B cell (primary cell): ENCODE measurements around the gene TPSB2. TPM values are rescaled to one million over a fixed set of nuclear protein-coding genes. Genes with fewer than 3 reads are reported as not detected.
"Not testable (repeated sequence)": the region's sequence is repeated elsewhere in the genome, so short reads cannot be mapped to it uniquely, and the experiment has no call there.

Source experiments
- ATAC-seq: fragments of 200-7000 bp; cut with Tn5 transposase; one replicate; pipeline ENCODE4 v1.10.0; 2021; ENCODE audit warnings: low read depth, mild to moderate bottlenecking, moderate number of reproducible peaks, moderate library complexity
- CTCF ChIA-PET: fragments of 350-600 bp; sonication (Branson Sonifier 250); formaldehyde crosslinking; loops from one replicate; lab custom pipeline; 2021; ENCODE audit warnings: antibody characterized with exemption, inconsistent platforms; lab: Charles Lee
- POLR2A ChIA-PET: fragments of 350-600 bp; sonication (Branson Sonifier 250); formaldehyde crosslinking; loops from one replicate; lab custom pipeline; 2021; ENCODE audit warnings: antibody characterized with exemption; lab: Charles Lee
- DNase-seq: peaks from one replicate; pipeline ENCODE4 v3.0.0; 2013
- H2AFZ ChIP-seq: 2 replicates; pipeline ENCODE4 v1.6.1; 2012; ENCODE audit warnings: mild to moderate bottlenecking, low read depth, low read length; ENCODE audit not compliant: insufficient read depth, poor library complexity, severe bottlenecking
- H3K27ac ChIP-seq, 2 donors: 1 replicate in 1 of 2; 2 replicates in 1 of 2; pipeline ENCODE4 v1.5.1; 2012 to 2013; ENCODE audit warnings: low read length in 2 of 2, mild to moderate bottlenecking in 2 of 2, moderate library complexity in 1 of 2
- H3K27me3 ChIP-seq, 4 experiments: fragments of 200-600 bp in 1 of 4; sonication (generic) in 1 of 4; replicated peaks in 1 of 4; 1 replicate in 2 of 4; 2 replicates in 2 of 4; pipeline versions ENCODE4 v1.6.1 to v1.7.0; 2013 to 2016; ENCODE audit warnings: low read length in 3 of 4, mild to moderate bottlenecking in 2 of 4, mixed read lengths in 1 of 4, moderate library complexity in 1 of 4; ENCODE audit not compliant: insufficient read depth in 4 of 4, control insufficient read depth in 3 of 4; ENCODE audit errors: control extremely low read depth in 1 of 4
- H3K36me3 ChIP-seq, 2 experiments: replicated peaks in 1 of 2; 1 replicate in 1 of 2; 2 replicates in 1 of 2; pipeline versions ENCODE4 v1.6.1 to v1.7.1; 2013; ENCODE audit warnings: low read length in 1 of 2; ENCODE audit not compliant: insufficient read depth in 2 of 2, control insufficient read depth in 1 of 2; ENCODE audit errors: control extremely low read depth in 1 of 2, extremely low read depth in 1 of 2
- H3K4me1 ChIP-seq, 2 donors: fragments of 200-600 bp in 1 of 2; sonication (generic) in 1 of 2; 1 replicate in 1 of 2; 2 replicates in 1 of 2; pipeline versions ENCODE4 v1.5.1 to v1.6.1; 2013 to 2017; ENCODE audit warnings: low read length in 2 of 2; ENCODE audit not compliant: control insufficient read depth in 2 of 2, insufficient read depth in 2 of 2
- H3K4me2 ChIP-seq: replicated peaks from 2 replicates; pipeline ENCODE3; 2012; ENCODE audit warnings: mild to moderate bottlenecking, low read depth, low read length; ENCODE audit not compliant: poor library complexity, severe bottlenecking
- H3K4me3 ChIP-seq, 5 experiments: fragments of 200-600 bp in 1 of 5; sonication (generic) in 1 of 5; 1 replicate in 3 of 5; 2 replicates in 2 of 5; pipeline versions ENCODE4 v1.5.1 to v1.7.0; 2011 to 2016; ENCODE audit warnings: low read length in 4 of 5, mild to moderate bottlenecking in 4 of 5, low read depth in 2 of 5, control low read depth in 1 of 5, moderate library complexity in 1 of 5; ENCODE audit not compliant: insufficient read depth in 1 of 5; ENCODE audit errors: control extremely low read depth in 1 of 5, extremely low read depth in 1 of 5
- H3K79me2 ChIP-seq: fragments of 200-600 bp; sonication (generic); one replicate; pipeline ENCODE4 v1.6.0; 2016; ENCODE audit warnings: low read length; ENCODE audit not compliant: control insufficient read depth, insufficient read depth
- H3K9ac ChIP-seq: fragments of 200-600 bp; sonication (generic); 2 replicates; pipeline ENCODE4 v1.6.1; 2017; ENCODE audit warnings: mild to moderate bottlenecking, low read length, moderate library complexity
- H3K9me3 ChIP-seq, 3 donors: one replicate each; pipeline versions ENCODE4 v1.6.1 to v1.7.1; 2013; ENCODE audit warnings: low read length in 2 of 3; ENCODE audit not compliant: control insufficient read depth in 2 of 3, insufficient read depth in 1 of 3; ENCODE audit errors: control extremely low read depth in 1 of 3
- H4K20me1 ChIP-seq: 2 replicates; pipeline ENCODE4 v1.6.0; 2012; ENCODE audit warnings: mild to moderate bottlenecking, low read length; ENCODE audit not compliant: insufficient read depth, control insufficient read depth, poor library complexity, severe bottlenecking
- H3K27ac Mint-ChIP-seq: one replicate; pipeline ENCODE4 v1.8.0; 2021; ENCODE audit warnings: mixed read lengths
- H3K27me3 Mint-ChIP-seq: one replicate; pipeline ENCODE4 v1.8.0; 2021; ENCODE audit warnings: mixed read lengths
- H3K4me1 Mint-ChIP-seq: one replicate; pipeline ENCODE4 v1.8.0; 2021; ENCODE audit warnings: mixed read lengths
- H3K4me3 Mint-ChIP-seq: one replicate; pipeline ENCODE4 v1.8.0; 2021; ENCODE audit warnings: mixed read lengths
- H3K9me3 Mint-ChIP-seq: one replicate; pipeline ENCODE4 v1.8.0; 2022; ENCODE audit warnings: mixed read lengths; ENCODE audit not compliant: insufficient read depth
- CTCF ChIP-seq: fragments of 200-600 bp; IDR thresholded peaks from one replicate; pipeline ENCODE4 v1.8.0; 2022; ENCODE audit warnings: antibody characterized with exemption, mild to moderate bottlenecking
- EZH2 ChIP-seq: IDR thresholded peaks from 2 replicates; pipeline ENCODE4 v1.6.1; 2012; ENCODE audit warnings: borderline replicate concordance, low read depth, mild to moderate bottlenecking, moderate library complexity, low read length; ENCODE audit not compliant: insufficient read depth, poor library complexity, severe bottlenecking
- WGBS: methylation state at CpG from one replicate; pipeline ENCODE4 v1.1.5; 2013; ENCODE audit warnings: missing lambda C conversion rate; ENCODE audit not compliant: insufficient coverage; 5-methylcytosine and 5-hydroxymethylcytosine counted together
- intact Hi-C: fragments of 100-400 bp; cut with micrococcal nuclease; formaldehyde crosslinking; loops from one replicate; pipeline ENCODE4 v1.10.0; 2022
- polyA plus RNA-seq: library from polyadenylated mRNA; depleted of rRNA; stranded (reverse); fragments of >200 nt; gene quantifications from 2 replicates; pipeline ENCODE4 v1.2.3, GENCODE V29; 2012
- total RNA-seq, 2 donors: library from RNA; stranded (reverse); fragments of 120-200 nt in 1 of 2; gene quantifications; 1 replicate in 1 of 2; 2 replicates in 1 of 2; pipeline versions ENCODE4 v1.2.3 to v1.2.4, GENCODE V29; 2013 to 2022

Gene TPSB2
- total and polyA plus RNA-seq, 2 donors (not counting 1 experiment from before 2014, with no cell fraction given), result not detected

GRCh38 chr16:1193143-1193824, 36.7 kb downstream of the TPSB2 start:
- no peak overlapping the region for H3K4me3 Mint-ChIP-seq
- Histone ChIP-seq H3K9ac (no peak overlapping the region), H2AFZ (no peak overlapping the region), H3K79me2 (no peaks in the 10 kb centered on the region), H3K27me3 (peaks cover 0 to 4% (median 0%) of the 10 kb centered on the region in 4 experiments), H3K4me1 (no peaks in the 10 kb centered on the region), H3K27ac (no peak overlapping the region), H3K9me3 (peaks cover 0 to 3% (median 0%) of the 10 kb centered on the region in 3 donors), H3K4me2 (no peak overlapping the region), H4K20me1 (no peaks in the 10 kb centered on the region), H3K4me3 (no peak overlapping the region), H3K36me3 (no peaks in the 10 kb centered on the region)
- no peaks in the 10 kb centered on the region for H3K4me1 Mint-ChIP-seq
- DNase-seq (no peak), ATAC-seq (no peak)
- ChIA-PET CTCF (no interaction called here), POLR2A (no interaction called here)
- peaks cover 7% of the 10 kb centered on the region for H3K27me3 Mint-ChIP-seq
- no peak for TF ChIP-seq CTCF
- no peak for TF ChIP-seq EZH2
- intact Hi-C loops, result no loop called here
- no peak overlapping the region for H3K27ac Mint-ChIP-seq
- 72% methylated on average over 30 of the region's 30 CpGs for WGBS
- no peaks in the 10 kb centered on the region for H3K9me3 Mint-ChIP-seq

GRCh38 chr16:1192384-1193073, 37.5 kb downstream of the TPSB2 start:
- DNase-seq (no peak), ATAC-seq (no peak)
- H3K4me3 Mint-ChIP-seq, result no peak overlapping the region
- Histone ChIP-seq H3K27ac (no peak overlapping the region), H3K4me2 (no peak overlapping the region), H3K79me2 (no peaks in the 10 kb centered on the region), H3K36me3 (no peaks in the 10 kb centered on the region), H4K20me1 (no peaks in the 10 kb centered on the region), H2AFZ (no peak overlapping the region), H3K4me3 (no peak overlapping the region), H3K27me3 (peaks cover 0 to 4% (median 0%) of the 10 kb centered on the region in 4 experiments), H3K4me1 (no peaks in the 10 kb centered on the region), H3K9ac (no peak overlapping the region), H3K9me3 (peaks cover 0 to 5% (median 0%) of the 10 kb centered on the region in 3 donors)
- ChIA-PET POLR2A (no interaction called here), CTCF (no interaction called here)
- H3K27me3 Mint-ChIP-seq, result peaks cover 7% of the 10 kb centered on the region
- TF ChIP-seq CTCF (no peak), EZH2 (no peak)
- H3K4me1 Mint-ChIP-seq, result no peaks in the 10 kb centered on the region
- no peak overlapping the region for H3K27ac Mint-ChIP-seq
- H3K9me3 Mint-ChIP-seq, result no peaks in the 10 kb centered on the region
- intact Hi-C loops, result no loop called here
- 92% methylated on average over 6 of the region's 9 CpGs for WGBS

GRCh38 chr16:1190789-1191188, 39.2 kb downstream of the TPSB2 start:
- H3K36me3 ChIP-seq, H2AFZ ChIP-seq, H3K27ac Mint-ChIP-seq, H4K20me1 ChIP-seq, H3K27ac ChIP-seq, H3K9me3 ChIP-seq, H3K4me3 Mint-ChIP-seq, CTCF ChIA-PET, H3K79me2 ChIP-seq, ATAC-seq, H3K4me1 Mint-ChIP-seq, intact Hi-C loops, H3K27me3 ChIP-seq, H3K9me3 Mint-ChIP-seq, H3K4me1 ChIP-seq, H3K4me3 ChIP-seq, H3K4me2 ChIP-seq, H3K27me3 Mint-ChIP-seq, H3K9ac ChIP-seq, POLR2A ChIA-PET, DNase-seq: not testable (repeated sequence)
- WGBS, result 91% methylated on average over 11 of the region's 11 CpGs
